Smooth muscle cell (in vitro differentiated cells): ENCODE data around the gene LPCAT3. TPM values are rescaled to one million over a fixed set of nuclear protein-coding genes. Genes with fewer than 3 reads are reported as not detected.

Experiments
- DNase-seq: peaks from one replicate; lab custom pipeline; 2025; ENCODE audit not compliant: unreplicated experiment; lab: John Stamatoyannopoulos, UW
- H2AFZ ChIP-seq: fragments of 200-600 bp; sonication (generic); 2 replicates; pipeline ENCODE4 v1.6.0; 2016; ENCODE audit warnings: antibody characterized with exemption, low read depth, mild to moderate bottlenecking
- H3F3A ChIP-seq: fragments of 200-600 bp; sonication (generic); 2 replicates; pipeline ENCODE4 v1.6.0; 2017; ENCODE audit warnings: antibody characterized with exemption, low read depth
- H3K27ac ChIP-seq: fragments of 200-600 bp; sonication (generic); 2 replicates; pipeline ENCODE4 v1.5.1; 2016; ENCODE audit warnings: low read depth, mild to moderate bottlenecking
- H3K27me3 ChIP-seq: fragments of 200-600 bp; sonication (generic); 2 replicates; pipeline ENCODE4 v1.6.1; 2016; ENCODE audit warnings: low read depth, mild to moderate bottlenecking
- H3K36me3 ChIP-seq: fragments of 200-600 bp; sonication (generic); 2 replicates; pipeline ENCODE4 v1.5.1; 2016; ENCODE audit warnings: low read depth
- H3K4me1 ChIP-seq: fragments of 200-600 bp; sonication (generic); 2 replicates; pipeline ENCODE4 v1.5.1; 2016; ENCODE audit warnings: low read depth
- H3K4me2 ChIP-seq: fragments of 200-600 bp; sonication (generic); 2 replicates; pipeline ENCODE4 v1.6.0; 2016; ENCODE audit warnings: mild to moderate bottlenecking
- H3K4me3 ChIP-seq: fragments of 200-600 bp; sonication (generic); 2 replicates; pipeline ENCODE4 v1.5.1; 2016; ENCODE audit warnings: mild to moderate bottlenecking
- H3K79me2 ChIP-seq: fragments of 200-600 bp; sonication (generic); 2 replicates; pipeline ENCODE4 v1.6.0; 2016; ENCODE audit warnings: low read depth, mild to moderate bottlenecking
- H3K9ac ChIP-seq: fragments of 200-600 bp; sonication (generic); 2 replicates; pipeline ENCODE4 v1.6.0; 2016; ENCODE audit warnings: low read depth
- H3K9me3 ChIP-seq: fragments of 200-600 bp; sonication (generic); replicated peaks from 2 replicates; pipeline ENCODE4 v1.5.1; 2016; ENCODE audit warnings: low read depth
- H4K20me1 ChIP-seq: fragments of 200-600 bp; sonication (generic); 2 replicates; pipeline ENCODE4 v1.6.0; 2016; ENCODE audit warnings: low read depth
- WGBS: methylation state at CpG from one replicate; pipeline ENCODE4 v1.1.7; 2016; ENCODE audit warnings: low lambda C conversion rate; 5-methylcytosine and 5-hydroxymethylcytosine counted together
- polyA plus RNA-seq: library from polyadenylated mRNA; unstranded; fragments of >200 nt; fragmentation: Nextera tagmentation; extraction: Ambion mirVana; gene quantifications from 2 replicates; pipeline ENCODE4 v1.2.1, GENCODE V29; 2016
- total RNA-seq: library from RNA; depleted of rRNA; stranded (reverse); fragments of >200 nt; gene quantifications from 2 replicates; pipeline ENCODE4 v1.2.3, GENCODE V29; 2014
- TF ChIP-seq, protein P1 (sequence below): fragments of 200-600 bp; sonication (generic); IDR thresholded peaks from 2 replicates; pipeline ENCODE4 v1.5.1; 2017; ENCODE audit warnings: borderline replicate concordance, mild to moderate bottlenecking, antibody characterized with exemption; ENCODE audit not compliant: insufficient read depth, poor library complexity, severe bottlenecking

The LPCAT3 gene
- total and polyA plus RNA-seq, 2 experiments from 2014 or later = 28.3 to 35.9 TPM

DNA sequence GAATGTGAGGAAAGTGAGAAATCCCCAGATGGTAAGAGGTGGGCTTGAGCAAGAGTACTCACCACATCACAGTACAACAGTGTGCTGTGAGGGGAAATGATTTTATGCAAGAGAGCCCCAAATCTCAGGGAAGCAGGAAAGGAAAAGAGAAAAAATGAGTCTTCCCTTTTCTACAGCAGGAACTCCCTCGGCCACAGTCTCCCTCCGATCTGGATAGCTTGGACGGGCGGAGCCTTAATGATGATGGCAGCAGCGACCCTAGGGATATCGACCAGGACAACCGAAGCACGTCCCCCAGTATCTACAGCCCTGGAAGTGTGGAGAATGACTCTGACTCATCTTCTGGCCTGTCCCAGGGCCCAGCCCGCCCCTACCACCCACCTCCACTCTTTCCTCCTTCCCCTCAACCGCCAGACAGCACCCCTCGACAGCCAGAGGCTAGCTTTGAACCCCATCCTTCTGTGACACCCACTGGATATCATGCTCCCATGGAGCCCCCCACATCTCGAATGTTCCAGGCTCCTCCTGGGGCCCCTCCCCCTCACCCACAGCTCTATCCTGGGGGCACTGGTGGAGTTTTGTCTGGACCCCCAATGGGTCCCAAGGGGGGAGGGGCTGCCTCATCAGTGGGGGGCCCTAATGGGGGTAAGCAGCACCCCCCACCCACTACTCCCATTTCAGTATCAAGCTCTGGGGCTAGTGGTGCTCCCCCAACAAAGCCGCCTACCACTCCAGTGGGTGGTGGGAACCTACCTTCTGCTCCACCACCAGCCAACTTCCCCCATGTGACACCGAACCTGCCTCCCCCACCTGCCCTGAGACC lies 82.7 kb downstream of the LPCAT3 start:
- no peaks in the 10 kb centered on the region for H3K36me3 ChIP-seq
- WGBS = 64% methylated on average over 11 of the region's 14 CpGs
- TF ChIP-seq, protein P1, sequence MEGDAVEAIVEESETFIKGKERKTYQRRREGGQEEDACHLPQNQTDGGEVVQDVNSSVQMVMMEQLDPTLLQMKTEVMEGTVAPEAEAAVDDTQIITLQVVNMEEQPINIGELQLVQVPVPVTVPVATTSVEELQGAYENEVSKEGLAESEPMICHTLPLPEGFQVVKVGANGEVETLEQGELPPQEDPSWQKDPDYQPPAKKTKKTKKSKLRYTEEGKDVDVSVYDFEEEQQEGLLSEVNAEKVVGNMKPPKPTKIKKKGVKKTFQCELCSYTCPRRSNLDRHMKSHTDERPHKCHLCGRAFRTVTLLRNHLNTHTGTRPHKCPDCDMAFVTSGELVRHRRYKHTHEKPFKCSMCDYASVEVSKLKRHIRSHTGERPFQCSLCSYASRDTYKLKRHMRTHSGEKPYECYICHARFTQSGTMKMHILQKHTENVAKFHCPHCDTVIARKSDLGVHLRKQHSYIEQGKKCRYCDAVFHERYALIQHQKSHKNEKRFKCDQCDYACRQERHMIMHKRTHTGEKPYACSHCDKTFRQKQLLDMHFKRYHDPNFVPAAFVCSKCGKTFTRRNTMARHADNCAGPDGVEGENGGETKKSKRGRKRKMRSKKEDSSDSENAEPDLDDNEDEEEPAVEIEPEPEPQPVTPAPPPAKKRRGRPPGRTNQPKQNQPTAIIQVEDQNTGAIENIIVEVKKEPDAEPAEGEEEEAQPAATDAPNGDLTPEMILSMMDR = no peak
- peak overlapping the region; percentile 49 for H3K27ac ChIP-seq
- H3K27me3 ChIP-seq = no peaks in the 10 kb centered on the region
- no peak overlapping the region for H2AFZ ChIP-seq
- no peak overlapping the region for H3K4me3 ChIP-seq
- H3K9ac ChIP-seq = no peak overlapping the region
- H3K9me3 ChIP-seq = no peaks in the 10 kb centered on the region
- peaks cover 11% of the 10 kb centered on the region for H3K4me1 ChIP-seq
- H3K4me2 ChIP-seq = no peak overlapping the region
- H3K79me2 ChIP-seq = peaks cover 39% of the 10 kb centered on the region
- H4K20me1 ChIP-seq = peaks cover 40% of the 10 kb centered on the region
- DNase-seq = no peak
- H3F3A ChIP-seq = peaks cover 49% of the 10 kb centered on the region

GRCh38 chr12:6934110-6934509 lies 84.2 kb downstream of the LPCAT3 start:
- no peak overlapping the region for H2AFZ ChIP-seq
- H3K79me2 ChIP-seq = peaks cover 53% of the 10 kb centered on the region
- DNase-seq = no peak
- WGBS = 93% methylated on average over 8 of the region's 8 CpGs
- H3K27ac ChIP-seq = peak overlapping the region; percentile 40
- peaks cover 55% of the 10 kb centered on the region for H4K20me1 ChIP-seq
- no peaks in the 10 kb centered on the region for H3K27me3 ChIP-seq
- TF ChIP-seq, protein P1 = no peak
- no peaks in the 10 kb centered on the region for H3K36me3 ChIP-seq
- H3F3A ChIP-seq = peaks cover 46% of the 10 kb centered on the region
- no peak overlapping the region for H3K9ac ChIP-seq
- no peak overlapping the region for H3K4me2 ChIP-seq
- H3K9me3 ChIP-seq = no peaks in the 10 kb centered on the region
- no peak overlapping the region for H3K4me3 ChIP-seq
- peaks cover 24% of the 10 kb centered on the region for H3K4me1 ChIP-seq

DNA sequence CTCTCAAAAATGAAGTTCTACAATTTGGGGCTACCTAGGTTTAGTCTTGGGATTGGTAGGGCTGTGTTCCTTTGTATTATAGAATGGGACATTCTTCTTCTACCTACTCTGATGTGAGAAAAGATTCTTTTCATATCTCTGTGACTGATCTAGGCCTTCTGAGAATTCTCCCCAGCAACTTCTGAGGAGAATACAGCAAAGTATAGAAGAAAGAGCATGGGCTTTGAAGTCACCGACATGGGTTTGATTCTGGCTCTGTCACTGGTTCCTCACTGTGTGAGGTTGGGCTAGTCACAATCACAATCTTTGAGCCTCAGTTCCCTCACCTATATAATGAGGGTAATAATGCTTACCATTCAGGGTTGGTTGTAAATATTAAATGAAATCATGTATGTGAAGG lies 85.5 kb downstream of the LPCAT3 start:
- Histone ChIP-seq H3K9ac (no peak overlapping the region), H3K27ac (peak overlapping the region; percentile 40), H3K4me1 (peaks cover 20% of the 10 kb centered on the region), H2AFZ (no peak overlapping the region), H3K36me3 (no peaks in the 10 kb centered on the region), H4K20me1 (peaks cover 58% of the 10 kb centered on the region), H3K9me3 (no peaks in the 10 kb centered on the region), H3K4me3 (no peak overlapping the region), H3F3A (peaks cover 42% of the 10 kb centered on the region), H3K4me2 (no peak overlapping the region), H3K27me3 (no peaks in the 10 kb centered on the region), H3K79me2 (peaks cover 65% of the 10 kb centered on the region)
- TF ChIP-seq, protein P1 = no peak
- no peak for DNase-seq
- 86% methylated on average over 1 of the region's 1 CpG for WGBS
